ENCODE results near the gene FAM24A.
A peak's percentile ranks its signal among the peaks of the same experiment; 100 is the strongest.
"Not testable (repeated sequence)": the region's sequence is repeated elsewhere in the genome, so short reads cannot be mapped to it uniquely, and the experiment has no call there.

Gene FAM24A

GRCh38 chr10:122910310-122910709 lies at the start of gene FAM24A:
Gene FAM24A (plus strand): TSS chr10:122910610. CDS start chr10:122911635, 1,025 bp downstream.
- no peak within 1 kb of the TSS for H3K4me3 ChIP-seq (ENCODE audit: low read length)
- no peak within 1 kb of the TSS for H3K27ac ChIP-seq (ENCODE audit: low read length)
- no peaks in the 10 kb centered on the region for H3K36me3 ChIP-seq (ENCODE audit: insufficient read depth, low read depth, low read length)
- no peaks in the 10 kb centered on the region for H3K4me1 ChIP-seq (ENCODE audit: insufficient read depth, low read length)
- H3K9ac ChIP-seq (ENCODE audit: low read depth, low read length) = no peak within 1 kb of the TSS
- H3K27me3 ChIP-seq (ENCODE audit: insufficient read depth, low read length) = peaks cover 17% of the 10 kb centered on the region; the same call in 1 of the 2 replicates
- no peaks in the 10 kb centered on the region for H3K9me3 ChIP-seq (ENCODE audit: insufficient read depth, low read depth, low read length)

- peaks cover 9% of the 10 kb centered on the region for H3K9me3 ChIP-seq (ENCODE audit: insufficient read depth, low read depth, low read length)
- H3K27me3 ChIP-seq (ENCODE audit: insufficient read depth, low read length) = no peaks in the 10 kb centered on the region
- H3K36me3 ChIP-seq (ENCODE audit: insufficient read depth, low read depth, low read length) = no peaks in the 10 kb centered on the region
- no peak overlapping the region for H3K27ac ChIP-seq (ENCODE audit: low read length)
- H3K4me3 ChIP-seq (ENCODE audit: low read length) = no peak overlapping the region
- no peak overlapping the region for H3K9ac ChIP-seq (ENCODE audit: low read depth, low read length)
- peaks cover 3% of the 10 kb centered on the region; the same call in 1 of the 2 replicates for H3K4me1 ChIP-seq (ENCODE audit: insufficient read depth, low read length)
These were observed 48.7 kb upstream of the FAM24A start for GRCh38 chr10:122861711-122862161.

GRCh38 chr10:122863216-122864193 lies 46.9 kb upstream of the FAM24A start:
- no peaks in the 10 kb centered on the region for H3K36me3 ChIP-seq (ENCODE audit: insufficient read depth, low read depth, low read length)
- H3K4me3 ChIP-seq (ENCODE audit: low read length) = no peak overlapping the region
- peaks cover 14% of the 10 kb centered on the region for H3K9me3 ChIP-seq (ENCODE audit: insufficient read depth, low read depth, low read length)
- no peak overlapping the region for H3K27ac ChIP-seq (ENCODE audit: low read length)
- H3K4me1 ChIP-seq (ENCODE audit: insufficient read depth, low read length) = no peaks in the 10 kb centered on the region
- no peak overlapping the region for H3K9ac ChIP-seq (ENCODE audit: low read depth, low read length)
- H3K27me3 ChIP-seq (ENCODE audit: insufficient read depth, low read length) = no peaks in the 10 kb centered on the region

- Histone ChIP-seq H3K27me3 (ENCODE audit: insufficient read depth, low read length) (no peaks in the 10 kb centered on the region), H3K27ac (ENCODE audit: low read length) (no peak overlapping the region), H3K4me1 (ENCODE audit: insufficient read depth, low read length) (no peaks in the 10 kb centered on the region), H3K4me3 (ENCODE audit: low read length) (no peak overlapping the region), H3K36me3 (ENCODE audit: insufficient read depth, low read depth, low read length) (no peaks in the 10 kb centered on the region), H3K9ac (ENCODE audit: low read depth, low read length) (no peak overlapping the region), H3K9me3 (ENCODE audit: insufficient read depth, low read depth, low read length) (peaks cover 14% of the 10 kb centered on the region)
These were observed 46.2 kb upstream of the FAM24A start for GRCh38 chr10:122864194-122864592.

GRCh38 chr10:122864901-122865300 lies 45.5 kb upstream of the FAM24A start:
- Histone ChIP-seq H3K36me3 (ENCODE audit: insufficient read depth, low read depth, low read length) (no peaks in the 10 kb centered on the region), H3K9ac (ENCODE audit: low read depth, low read length) (no peak overlapping the region), H3K27me3 (ENCODE audit: insufficient read depth, low read length) (no peaks in the 10 kb centered on the region), H3K4me1 (ENCODE audit: insufficient read depth, low read length) (no peaks in the 10 kb centered on the region), H3K27ac (ENCODE audit: low read length) (no peak overlapping the region), H3K4me3 (ENCODE audit: low read length) (no peak overlapping the region), H3K9me3 (ENCODE audit: insufficient read depth, low read depth, low read length) (peaks cover 14% of the 10 kb centered on the region)

- not testable (repeated sequence) for H3K36me3 ChIP-seq (ENCODE audit: insufficient read depth, low read depth, low read length); H3K27me3 ChIP-seq (ENCODE audit: insufficient read depth, low read length)
- peaks cover 14% of the 10 kb centered on the region for H3K9me3 ChIP-seq (ENCODE audit: insufficient read depth, low read depth, low read length)
These were observed 43.5 kb upstream of the FAM24A start for GRCh38 chr10:122866757-122867482.

GRCh38 chr10:122868768-122869167 lies 41.6 kb upstream of the FAM24A start:
- H3K4me1 ChIP-seq (ENCODE audit: insufficient read depth, low read length); H3K27ac ChIP-seq (ENCODE audit: low read length); H3K9ac ChIP-seq (ENCODE audit: low read depth, low read length); H3K4me3 ChIP-seq (ENCODE audit: low read length); H3K36me3 ChIP-seq (ENCODE audit: insufficient read depth, low read depth, low read length); H3K27me3 ChIP-seq (ENCODE audit: insufficient read depth, low read length): not testable (repeated sequence)
- peaks cover 14% of the 10 kb centered on the region for H3K9me3 ChIP-seq (ENCODE audit: insufficient read depth, low read depth, low read length)

More at GRCh38 chr10:122866757-122867482, 43.5 kb upstream of the FAM24A start:
- H3K4me1 ChIP-seq (ENCODE audit: insufficient read depth, low read length); H3K4me3 ChIP-seq (ENCODE audit: low read length); H3K9ac ChIP-seq (ENCODE audit: low read depth, low read length); H3K27ac ChIP-seq (ENCODE audit: low read length): not testable (repeated sequence)

GRCh38 chr10:122871947-122872346 lies 38.5 kb upstream of the FAM24A start:
- not testable (repeated sequence) for H3K9me3 ChIP-seq (ENCODE audit: insufficient read depth, low read depth, low read length); H3K9ac ChIP-seq (ENCODE audit: low read depth, low read length); H3K27me3 ChIP-seq (ENCODE audit: insufficient read depth, low read length); H3K4me3 ChIP-seq (ENCODE audit: low read length); H3K27ac ChIP-seq (ENCODE audit: low read length); H3K36me3 ChIP-seq (ENCODE audit: insufficient read depth, low read depth, low read length)
- peaks cover 38% of the 10 kb centered on the region; the same call in 1 of the 2 replicates for H3K4me1 ChIP-seq (ENCODE audit: insufficient read depth, low read length)

GRCh38 chr10:122875843-122876466 lies 34.5 kb upstream of the FAM24A start:
- H3K9ac ChIP-seq (ENCODE audit: low read depth, low read length) = peak overlapping the region; percentile 83
- H3K27ac ChIP-seq (ENCODE audit: low read length) = peak overlapping the region; percentile 90
- H3K4me3 ChIP-seq (ENCODE audit: low read length) = peak overlapping the region; percentile 44
- no peaks in the 10 kb centered on the region for H3K9me3 ChIP-seq (ENCODE audit: insufficient read depth, low read depth, low read length)
- H3K27me3 ChIP-seq (ENCODE audit: insufficient read depth, low read length) = peaks cover 19% of the 10 kb centered on the region; the same call in 1 of the 2 replicates
- H3K36me3 ChIP-seq (ENCODE audit: insufficient read depth, low read depth, low read length) = no peaks in the 10 kb centered on the region
- peaks cover 49% of the 10 kb centered on the region; the same call in 1 of the 2 replicates for H3K4me1 ChIP-seq (ENCODE audit: insufficient read depth, low read length)

- H3K4me3 ChIP-seq (ENCODE audit: low read length) = peak overlapping the region; percentile 44
These were observed 33.9 kb upstream of the FAM24A start for GRCh38 chr10:122876467-122876855.

GRCh38 chr10:122877264-122877663 lies 33.1 kb upstream of the FAM24A start:
- Histone ChIP-seq H3K4me1 (ENCODE audit: insufficient read depth, low read length) (peaks cover 49% of the 10 kb centered on the region; the same call in 1 of the 2 replicates), H3K36me3 (ENCODE audit: insufficient read depth, low read depth, low read length) (no peaks in the 10 kb centered on the region), H3K27ac (ENCODE audit: low read length) (peak overlapping the region; percentile 90), H3K9me3 (ENCODE audit: insufficient read depth, low read depth, low read length) (no peaks in the 10 kb centered on the region), H3K27me3 (ENCODE audit: insufficient read depth, low read length) (peaks cover 22% of the 10 kb centered on the region; the same call in 1 of the 2 replicates), H3K4me3 (ENCODE audit: low read length) (peak overlapping the region; percentile 44; the same call in 1 of the 2 replicates), H3K9ac (ENCODE audit: low read depth, low read length) (peak overlapping the region; percentile 83; the same call in 1 of the 2 replicates)

More at GRCh38 chr10:122876467-122876855, 33.9 kb upstream of the FAM24A start:
- H3K27ac ChIP-seq (ENCODE audit: low read length) = peak overlapping the region; percentile 90
- H3K4me1 ChIP-seq (ENCODE audit: insufficient read depth, low read length) = peaks cover 49% of the 10 kb centered on the region; the same call in 1 of the 2 replicates
- no peaks in the 10 kb centered on the region for H3K9me3 ChIP-seq (ENCODE audit: insufficient read depth, low read depth, low read length)
- peak overlapping the region; percentile 83 for H3K9ac ChIP-seq (ENCODE audit: low read depth, low read length)
- no peaks in the 10 kb centered on the region for H3K36me3 ChIP-seq (ENCODE audit: insufficient read depth, low read depth, low read length)
- H3K27me3 ChIP-seq (ENCODE audit: insufficient read depth, low read length) = peaks cover 22% of the 10 kb centered on the region; the same call in 1 of the 2 replicates

Measured in iPS-20b (cell line).